Measurements from ENCODE around the gene ZNF219. TPM values are rescaled to one million over a fixed set of nuclear protein-coding genes. Genes with fewer than 3 reads are reported as not detected.

ZNF219 gene
- total and polyA plus RNA-seq, 2 of the 13 experiments (the other 11 are each of a cell fraction or from before 2014, with no cell fraction given): 34.5 to 36.6 TPM

DNA sequence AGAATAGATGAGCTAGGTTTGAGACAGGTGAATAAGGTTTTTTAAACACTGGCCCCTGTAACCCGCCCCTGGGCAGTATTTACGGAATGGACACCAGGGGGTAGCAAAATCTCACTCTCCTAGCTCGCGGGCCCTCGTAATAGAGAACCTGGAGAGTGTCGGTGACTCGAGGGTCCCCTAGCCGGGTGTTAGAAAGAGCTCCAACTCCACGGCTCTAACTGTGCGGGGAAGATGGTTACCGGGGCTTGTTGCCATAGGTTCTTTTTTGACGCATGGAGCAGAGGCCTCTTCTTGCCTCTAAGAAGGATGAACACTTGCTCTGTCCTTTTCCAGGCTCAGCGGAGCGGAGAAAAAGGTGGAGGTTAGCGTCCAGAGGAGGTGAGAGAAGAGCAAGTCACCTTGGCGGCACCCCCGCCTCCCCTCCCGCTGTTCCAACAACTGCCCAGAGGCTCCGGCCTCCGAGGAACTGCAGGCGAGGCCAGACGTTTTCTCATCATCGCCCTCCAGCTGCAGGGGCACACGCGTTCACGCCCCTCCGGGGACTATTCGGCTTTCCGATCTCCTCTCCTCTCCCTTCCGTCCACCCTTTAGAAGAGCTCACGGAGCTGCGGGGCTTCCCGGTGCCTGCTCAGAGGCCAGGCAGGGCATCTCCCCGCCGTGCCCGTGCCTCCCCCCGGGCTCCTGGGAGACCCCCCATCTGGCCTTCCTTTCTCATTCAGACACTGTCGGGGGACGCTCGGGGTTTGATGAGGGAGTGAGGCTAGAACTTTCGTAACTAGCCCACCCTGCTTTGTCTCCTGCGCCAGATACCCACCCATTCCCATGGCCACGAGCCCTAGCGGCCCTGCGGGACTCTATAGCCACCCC, 29.7 kb downstream of the ZNF219 start (continued):
- TF ChIP-seq, protein P1, sequence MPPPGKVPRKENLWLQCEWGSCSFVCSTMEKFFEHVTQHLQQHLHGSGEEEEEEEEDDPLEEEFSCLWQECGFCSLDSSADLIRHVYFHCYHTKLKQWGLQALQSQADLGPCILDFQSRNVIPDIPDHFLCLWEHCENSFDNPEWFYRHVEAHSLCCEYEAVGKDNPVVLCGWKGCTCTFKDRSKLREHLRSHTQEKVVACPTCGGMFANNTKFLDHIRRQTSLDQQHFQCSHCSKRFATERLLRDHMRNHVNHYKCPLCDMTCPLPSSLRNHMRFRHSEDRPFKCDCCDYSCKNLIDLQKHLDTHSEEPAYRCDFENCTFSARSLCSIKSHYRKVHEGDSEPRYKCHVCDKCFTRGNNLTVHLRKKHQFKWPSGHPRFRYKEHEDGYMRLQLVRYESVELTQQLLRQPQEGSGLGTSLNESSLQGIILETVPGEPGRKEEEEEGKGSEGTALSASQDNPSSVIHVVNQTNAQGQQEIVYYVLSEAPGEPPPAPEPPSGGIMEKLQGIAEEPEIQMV (CRISPR knock-in tag; IDR thresholded peaks at IDR 0.05; ENCODE audit: low read depth): no peak
- TF ChIP-seq, protein P2, sequence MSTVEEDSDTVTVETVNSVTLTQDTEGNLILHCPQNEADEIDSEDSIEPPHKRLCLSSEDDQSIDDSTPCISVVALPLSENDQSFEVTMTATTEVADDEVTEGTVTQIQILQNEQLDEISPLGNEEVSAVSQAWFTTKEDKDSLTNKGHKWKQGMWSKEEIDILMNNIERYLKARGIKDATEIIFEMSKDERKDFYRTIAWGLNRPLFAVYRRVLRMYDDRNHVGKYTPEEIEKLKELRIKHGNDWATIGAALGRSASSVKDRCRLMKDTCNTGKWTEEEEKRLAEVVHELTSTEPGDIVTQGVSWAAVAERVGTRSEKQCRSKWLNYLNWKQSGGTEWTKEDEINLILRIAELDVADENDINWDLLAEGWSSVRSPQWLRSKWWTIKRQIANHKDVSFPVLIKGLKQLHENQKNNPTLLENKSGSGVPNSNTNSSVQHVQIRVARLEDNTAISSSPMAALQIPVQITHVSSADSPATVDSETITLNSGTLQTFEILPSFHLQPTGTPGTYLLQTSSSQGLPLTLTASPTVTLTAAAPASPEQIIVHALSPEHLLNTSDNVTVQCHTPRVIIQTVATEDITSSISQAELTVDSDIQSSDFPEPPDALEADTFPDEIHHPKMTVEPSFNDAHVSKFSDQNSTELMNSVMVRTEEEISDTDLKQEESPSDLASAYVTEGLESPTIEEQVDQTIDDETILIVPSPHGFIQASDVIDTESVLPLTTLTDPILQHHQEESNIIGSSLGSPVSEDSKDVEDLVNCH (CRISPR knock-in tag; IDR thresholded peaks at IDR 0.05): no peak
- TF ChIP-seq CBX5 (CRISPR knock-in tag; IDR thresholded peaks at IDR 0.05; ENCODE audit: borderline replicate concordance) (0 out of 2 replicates have a peak, but pooled peaks have one; percentile 47), ZNF724P (CRISPR knock-in tag; IDR thresholded peaks at IDR 0.05; ENCODE audit: borderline replicate concordance) (no peak), KDM5A (IDR thresholded peaks at IDR 0.05; ENCODE audit: borderline replicate concordance, low read length) (peak; percentile 11; the same call in 1 of the 2 replicates), ZNF558 (CRISPR knock-in tag; IDR thresholded peaks at IDR 0.05; ENCODE audit: borderline replicate concordance) (no peak), ZNF432 (CRISPR knock-in tag; IDR thresholded peaks at IDR 0.05; ENCODE audit: borderline replicate concordance) (no peak; the same call in 1 of the 2 replicates), ZNF678 (CRISPR knock-in tag; IDR thresholded peaks at IDR 0.05) (no peak), ATM (IDR thresholded peaks at IDR 0.05; ENCODE audit: borderline replicate concordance) (no peak), ZBTB8A (CRISPR knock-in tag; IDR thresholded peaks at IDR 0.05; ENCODE audit: borderline replicate concordance, low read depth) (no peak), IRF2 (CRISPR knock-in tag; IDR thresholded peaks at IDR 0.05) (peak; percentile 32; the same call in 1 of the 2 replicates), KAT2B (IDR thresholded peaks at IDR 0.05; ENCODE audit: borderline replicate concordance, low read depth, low read length) (0 out of 2 replicates have a peak, but pooled peaks have one; percentile 9), TRIM24 (CRISPR knock-in tag; IDR thresholded peaks at IDR 0.05) (no peak), NFE2L1 (CRISPR knock-in tag; IDR thresholded peaks at IDR 0.05; ENCODE audit: borderline replicate concordance) (peak; percentile 57; the same call in 1 of the 2 replicates), ARNT2 (CRISPR knock-in tag; IDR thresholded peaks at IDR 0.05; ENCODE audit: low read depth) (no peak), AHR (CRISPR knock-in tag; IDR thresholded peaks at IDR 0.05) (no peak), NKX3-1 (CRISPR knock-in tag; IDR thresholded peaks at IDR 0.05) (no peak), SRSF9 (IDR thresholded peaks at IDR 0.05; ENCODE audit: borderline replicate concordance, insufficient read depth, low read depth, low read length, poor library complexity, severe bottlenecking) (no peak), BRCA1 (CRISPR knock-in tag; IDR thresholded peaks at IDR 0.05) (no peak), DR1 (CRISPR knock-in tag; IDR thresholded peaks at IDR 0.05) (no peak)
- TF ChIP-seq, protein P3, sequence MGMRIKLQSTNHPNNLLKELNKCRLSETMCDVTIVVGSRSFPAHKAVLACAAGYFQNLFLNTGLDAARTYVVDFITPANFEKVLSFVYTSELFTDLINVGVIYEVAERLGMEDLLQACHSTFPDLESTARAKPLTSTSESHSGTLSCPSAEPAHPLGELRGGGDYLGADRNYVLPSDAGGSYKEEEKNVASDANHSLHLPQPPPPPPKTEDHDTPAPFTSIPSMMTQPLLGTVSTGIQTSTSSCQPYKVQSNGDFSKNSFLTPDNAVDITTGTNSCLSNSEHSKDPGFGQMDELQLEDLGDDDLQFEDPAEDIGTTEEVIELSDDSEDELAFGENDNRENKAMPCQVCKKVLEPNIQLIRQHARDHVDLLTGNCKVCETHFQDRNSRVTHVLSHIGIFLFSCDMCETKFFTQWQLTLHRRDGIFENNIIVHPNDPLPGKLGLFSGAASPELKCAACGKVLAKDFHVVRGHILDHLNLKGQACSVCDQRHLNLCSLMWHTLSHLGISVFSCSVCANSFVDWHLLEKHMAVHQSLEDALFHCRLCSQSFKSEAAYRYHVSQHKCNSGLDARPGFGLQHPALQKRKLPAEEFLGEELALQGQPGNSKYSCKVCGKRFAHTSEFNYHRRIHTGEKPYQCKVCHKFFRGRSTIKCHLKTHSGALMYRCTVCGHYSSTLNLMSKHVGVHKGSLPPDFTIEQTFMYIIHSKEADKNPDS (CRISPR knock-in tag; IDR thresholded peaks at IDR 0.05): no peak
- TF ChIP-seq, protein P4, sequence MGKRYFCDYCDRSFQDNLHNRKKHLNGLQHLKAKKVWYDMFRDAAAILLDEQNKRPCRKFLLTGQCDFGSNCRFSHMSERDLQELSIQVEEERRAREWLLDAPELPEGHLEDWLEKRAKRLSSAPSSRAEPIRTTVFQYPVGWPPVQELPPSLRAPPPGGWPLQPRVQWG (CRISPR knock-in tag; IDR thresholded peaks at IDR 0.05; ENCODE audit: borderline replicate concordance, low read depth): peak; percentile 26; the same call in 1 of the 2 replicates

Data from HepG2 (cell line).